Skeletal muscle satellite cell (primary cell): Measurements from ENCODE around the gene SMO.
"Not testable (repeated sequence)": the region's sequence is repeated elsewhere in the genome, so short reads cannot be mapped to it uniquely, and the experiment has no call there.

Experiments
- H3K27me3 ChIP-seq: 2 replicates; pipeline ENCODE4 v1.7.0; 2013; ENCODE audit warnings: low read length; ENCODE audit not compliant: control insufficient read depth, insufficient read depth
- H3K36me3 ChIP-seq: 2 replicates; pipeline ENCODE4 v1.7.0; 2013; ENCODE audit warnings: mild to moderate bottlenecking, control low read depth, low read length; ENCODE audit not compliant: insufficient read depth
- H3K4me1 ChIP-seq: 2 replicates; pipeline ENCODE4 v1.7.0; 2013; ENCODE audit warnings: low read length; ENCODE audit not compliant: control insufficient read depth, insufficient read depth
- H3K4me2 ChIP-seq: 2 replicates; pipeline ENCODE4 v1.7.0; 2013; ENCODE audit warnings: mild to moderate bottlenecking, low read length
- H3K4me3 ChIP-seq: 2 replicates; pipeline ENCODE4 v1.7.0; 2013; ENCODE audit warnings: low read length
- H3K9ac ChIP-seq: 2 replicates; pipeline ENCODE4 v1.7.0; 2013; ENCODE audit warnings: mild to moderate bottlenecking, low read depth, low read length, moderate library complexity
- H3K9me3 ChIP-seq: replicated peaks from 2 replicates; pipeline ENCODE4 v1.7.0; 2013; ENCODE audit warnings: mild to moderate bottlenecking, control low read depth, low read length

Gene SMO

GRCh38 chr7:129225931-129226572 lies 37.6 kb downstream of the SMO start:
- Histone ChIP-seq H3K9me3 (no peaks in the 10 kb centered on the region), H3K4me3 (peak overlapping the region; percentile 88), H3K4me2 (peak overlapping the region; percentile 83), H3K27me3 (peaks cover 3% of the 10 kb centered on the region), H3K4me1 (peaks cover 10% of the 10 kb centered on the region), H3K36me3 (no peaks in the 10 kb centered on the region), H3K9ac (peak overlapping the region; percentile 76)

- Histone ChIP-seq H3K9ac (no peak overlapping the region), H3K9me3 (no peaks in the 10 kb centered on the region), H3K4me2 (no peak overlapping the region), H3K27me3 (no peaks in the 10 kb centered on the region), H3K4me3 (no peak overlapping the region), H3K4me1 (peaks cover 10% of the 10 kb centered on the region), H3K36me3 (no peaks in the 10 kb centered on the region)
These were observed 39.5 kb downstream of the SMO start for GRCh38 chr7:129227646-129228578.

GRCh38 chr7:129228633-129229032 lies 40.2 kb downstream of the SMO start:
- Histone ChIP-seq H3K4me3 (no peak overlapping the region), H3K27me3 (no peaks in the 10 kb centered on the region), H3K36me3 (no peaks in the 10 kb centered on the region), H3K9me3 (no peaks in the 10 kb centered on the region), H3K4me2 (no peak overlapping the region), H3K4me1 (peaks cover 10% of the 10 kb centered on the region), H3K9ac (no peak overlapping the region)

- no peaks in the 10 kb centered on the region for H3K9me3 ChIP-seq
- no peaks in the 10 kb centered on the region for H3K27me3 ChIP-seq
- no peaks in the 10 kb centered on the region for H3K36me3 ChIP-seq
- H3K9ac ChIP-seq = no peak overlapping the region
- H3K4me1 ChIP-seq = no peaks in the 10 kb centered on the region
- H3K4me2 ChIP-seq = no peak overlapping the region
- no peak overlapping the region for H3K4me3 ChIP-seq
These were observed 43.2 kb downstream of the SMO start for GRCh38 chr7:129231666-129232065.

- H3K4me2 ChIP-seq = no peak overlapping the region
- H3K4me1 ChIP-seq = no peaks in the 10 kb centered on the region
These were observed 50.1 kb downstream of the SMO start for GRCh38 chr7:129238546-129238945.

GRCh38 chr7:129240119-129240820 lies 51.8 kb downstream of the SMO start:
- H3K4me3 ChIP-seq = no peak overlapping the region
- H3K9ac ChIP-seq = no peak overlapping the region
- H3K27me3 ChIP-seq = no peaks in the 10 kb centered on the region
- H3K4me1 ChIP-seq = no peaks in the 10 kb centered on the region
- H3K9me3 ChIP-seq = no peaks in the 10 kb centered on the region
- no peaks in the 10 kb centered on the region for H3K36me3 ChIP-seq
- H3K4me2 ChIP-seq = no peak overlapping the region

More at GRCh38 chr7:129238546-129238945, 50.1 kb downstream of the SMO start:
- Histone ChIP-seq H3K9ac (no peak overlapping the region), H3K36me3 (no peaks in the 10 kb centered on the region), H3K9me3 (no peaks in the 10 kb centered on the region), H3K4me3 (no peak overlapping the region), H3K27me3 (no peaks in the 10 kb centered on the region)

- no peaks in the 10 kb centered on the region for H3K27me3 ChIP-seq
- no peaks in the 10 kb centered on the region for H3K4me1 ChIP-seq
- no peaks in the 10 kb centered on the region for H3K36me3 ChIP-seq
- no peak overlapping the region for H3K4me2 ChIP-seq
- H3K9ac ChIP-seq = no peak overlapping the region
- no peak overlapping the region for H3K4me3 ChIP-seq
- no peaks in the 10 kb centered on the region for H3K9me3 ChIP-seq
These were observed 55.8 kb downstream of the SMO start for GRCh38 chr7:129244220-129244619.

GRCh38 chr7:129245533-129245932 lies 57.1 kb downstream of the SMO start:
- Histone ChIP-seq H3K9me3 (no peaks in the 10 kb centered on the region), H3K4me1 (no peaks in the 10 kb centered on the region), H3K27me3 (no peaks in the 10 kb centered on the region), H3K9ac (no peak overlapping the region), H3K4me2 (no peak overlapping the region), H3K4me3 (no peak overlapping the region), H3K36me3 (no peaks in the 10 kb centered on the region)

GRCh38 chr7:129247087-129247486 lies 58.7 kb downstream of the SMO start:
- H3K4me3 ChIP-seq = no peak overlapping the region
- no peaks in the 10 kb centered on the region for H3K4me1 ChIP-seq
- no peak overlapping the region for H3K4me2 ChIP-seq
- no peaks in the 10 kb centered on the region for H3K27me3 ChIP-seq
- H3K9ac ChIP-seq = no peak overlapping the region
- no peaks in the 10 kb centered on the region for H3K9me3 ChIP-seq
- no peaks in the 10 kb centered on the region for H3K36me3 ChIP-seq

- Histone ChIP-seq H3K4me1 (no peaks in the 10 kb centered on the region), H3K27me3 (no peaks in the 10 kb centered on the region), H3K9me3 (no peaks in the 10 kb centered on the region), H3K36me3 (no peaks in the 10 kb centered on the region), H3K9ac (no peak overlapping the region), H3K4me3 (no peak overlapping the region), H3K4me2 (no peak overlapping the region)
These were observed 63.7 kb downstream of the SMO start for GRCh38 chr7:129252128-129252527.

GRCh38 chr7:129252603-129253002 lies 64.2 kb downstream of the SMO start:
- not testable (repeated sequence) for H3K4me3 ChIP-seq, H3K9ac ChIP-seq, H3K9me3 ChIP-seq, H3K36me3 ChIP-seq, H3K4me2 ChIP-seq, H3K4me1 ChIP-seq, H3K27me3 ChIP-seq
